Measurements from ENCODE around the gene TBC1D4.

TBC1D4 gene

DNA sequence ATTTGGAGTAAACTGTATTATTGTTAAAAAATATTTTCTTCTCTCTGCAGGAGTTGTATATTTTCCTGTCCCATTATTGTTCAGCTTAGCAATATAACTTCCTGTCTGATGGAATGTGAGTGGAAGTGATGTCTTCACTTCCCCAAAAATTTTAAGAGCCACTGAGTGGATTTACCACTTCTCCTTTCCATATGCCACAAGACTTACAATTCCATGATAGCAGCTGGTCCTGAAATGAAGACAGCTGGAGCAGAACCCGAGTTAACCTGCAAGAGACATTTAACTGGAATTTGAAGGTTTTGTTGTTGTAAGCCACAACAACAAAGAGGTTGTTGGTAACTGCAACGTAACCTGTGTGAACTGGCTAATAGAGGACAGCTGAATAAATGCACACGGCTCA is 23.4 kb upstream of the TBC1D4 start:
- H3K23ac ChIP-seq (ENCODE audit: low read length), result no peak overlapping the region
- no peak overlapping the region for H3K18ac ChIP-seq (ENCODE audit: low read length)
- no peak overlapping the region for H3K4me3 ChIP-seq (ENCODE audit: low read depth, low read length)
- H4K91ac ChIP-seq (ENCODE audit: low read depth, low read length), result no peak overlapping the region
- H2AFZ ChIP-seq (ENCODE audit: insufficient read depth, low read length, poor library complexity), result no peak overlapping the region
- no peaks in the 10 kb centered on the region for H3K4me1 ChIP-seq (ENCODE audit: control insufficient read depth in 1 of 2, insufficient read depth in 2 of 2, low read length in 2 of 2)
- no peak overlapping the region for H2BK5ac ChIP-seq (ENCODE audit: low read depth, low read length, poor library complexity)
- no peaks in the 10 kb centered on the region for H3K79me1 ChIP-seq (ENCODE audit: low read length)
- H3K9me3 ChIP-seq (ENCODE audit: insufficient read depth, low read depth, low read length), result no peaks in the 10 kb centered on the region
- no peak overlapping the region for H4K12ac ChIP-seq (ENCODE audit: low read depth, low read length)
- H3K27me3 ChIP-seq (ENCODE audit: insufficient read depth, low read length), result no peaks in the 10 kb centered on the region
- H3K14ac ChIP-seq (ENCODE audit: low read length), result no peak overlapping the region
- H3K4me2 ChIP-seq (ENCODE audit: low read length), result no peak overlapping the region
- no peak overlapping the region for H2BK12ac ChIP-seq (ENCODE audit: low read length)
- no peak overlapping the region for H2AK5ac ChIP-seq (ENCODE audit: low read length)
- H3K9ac ChIP-seq (ENCODE audit: low read length), result no peak overlapping the region
- no CpG with 5 or more reads among the region's 3 CpGs for WGBS (ENCODE audit: extremely low coverage, insufficient coverage, insufficient read length)
- no peak for DNase-seq
- no peak overlapping the region for H3K27ac ChIP-seq (ENCODE audit: low read depth, low read length)
- H3K4ac ChIP-seq (ENCODE audit: low read depth, low read length), result no peak overlapping the region
- no peak overlapping the region for H2BK120ac ChIP-seq (ENCODE audit: insufficient read depth, low read length, poor library complexity)
- no peaks in the 10 kb centered on the region for H3K36me3 ChIP-seq (ENCODE audit: control insufficient read depth in 1 of 2, insufficient read depth in 2 of 2, low read length in 2 of 2)
- no peak overlapping the region for H4K8ac ChIP-seq (ENCODE audit: low read depth, low read length)
- no peaks in the 10 kb centered on the region for H3K79me2 ChIP-seq (ENCODE audit: control insufficient read depth, insufficient read depth, low read length, poor library complexity)

DNA sequence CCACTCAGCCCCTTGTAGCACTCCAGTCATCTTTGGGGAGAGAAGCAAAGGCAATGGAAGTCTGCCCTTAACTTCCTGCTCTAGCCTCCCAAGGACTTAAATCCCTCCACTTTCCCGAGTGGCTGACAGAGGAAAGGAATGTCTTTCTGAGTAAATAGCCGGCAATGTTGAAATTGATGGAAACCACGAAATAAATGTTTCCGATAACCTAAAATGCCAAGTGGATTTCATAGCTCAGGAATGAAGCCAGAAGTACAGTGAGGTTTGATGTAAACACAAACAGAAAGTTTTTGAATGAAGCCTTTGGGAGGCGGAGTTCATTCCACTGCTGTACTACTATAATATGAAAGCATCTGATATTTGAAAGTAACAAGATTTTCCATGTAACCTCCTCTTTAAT is 14.0 kb upstream of the TBC1D4 start:
- no peak overlapping the region for H2BK120ac ChIP-seq (ENCODE audit: insufficient read depth, low read length, poor library complexity)
- no peak overlapping the region for H3K14ac ChIP-seq (ENCODE audit: low read length)
- no peak overlapping the region for H3K4ac ChIP-seq (ENCODE audit: low read depth, low read length)
- H3K79me1 ChIP-seq (ENCODE audit: low read length), result no peaks in the 10 kb centered on the region
- H3K27ac ChIP-seq (ENCODE audit: low read depth, low read length), result no peak overlapping the region
- no peaks in the 10 kb centered on the region for H3K79me2 ChIP-seq (ENCODE audit: control insufficient read depth, insufficient read depth, low read length, poor library complexity)
- WGBS (ENCODE audit: extremely low coverage, insufficient coverage, insufficient read length), result no CpG with 5 or more reads among the region's 5 CpGs
- no peak overlapping the region for H2BK5ac ChIP-seq (ENCODE audit: low read depth, low read length, poor library complexity)
- no peak overlapping the region for H2BK12ac ChIP-seq (ENCODE audit: low read length)
- no peaks in the 10 kb centered on the region for H3K4me1 ChIP-seq (ENCODE audit: control insufficient read depth in 1 of 2, insufficient read depth in 2 of 2, low read length in 2 of 2)
- H3K27me3 ChIP-seq (ENCODE audit: insufficient read depth, low read length), result no peaks in the 10 kb centered on the region
- H3K23ac ChIP-seq (ENCODE audit: low read length), result no peak overlapping the region
- no peaks in the 10 kb centered on the region for H3K9me3 ChIP-seq (ENCODE audit: insufficient read depth, low read depth, low read length)
- DNase-seq, result peak in 1 of 2 donors; percentile 73
- no peak overlapping the region for H4K12ac ChIP-seq (ENCODE audit: low read depth, low read length)
- H2AK5ac ChIP-seq (ENCODE audit: low read length), result no peak overlapping the region
- no peak overlapping the region for H4K91ac ChIP-seq (ENCODE audit: low read depth, low read length)
- H4K8ac ChIP-seq (ENCODE audit: low read depth, low read length), result no peak overlapping the region
- H3K18ac ChIP-seq (ENCODE audit: low read length), result no peak overlapping the region
- H3K36me3 ChIP-seq (ENCODE audit: control insufficient read depth in 1 of 2, insufficient read depth in 2 of 2, low read length in 2 of 2), result no peaks in the 10 kb centered on the region
- no peak overlapping the region for H3K4me3 ChIP-seq (ENCODE audit: low read depth, low read length)
- no peak overlapping the region for H3K9ac ChIP-seq (ENCODE audit: low read length)
- H3K4me2 ChIP-seq (ENCODE audit: low read length), result no peak overlapping the region
- H2AFZ ChIP-seq (ENCODE audit: insufficient read depth, low read length, poor library complexity), result no peak overlapping the region

DNA sequence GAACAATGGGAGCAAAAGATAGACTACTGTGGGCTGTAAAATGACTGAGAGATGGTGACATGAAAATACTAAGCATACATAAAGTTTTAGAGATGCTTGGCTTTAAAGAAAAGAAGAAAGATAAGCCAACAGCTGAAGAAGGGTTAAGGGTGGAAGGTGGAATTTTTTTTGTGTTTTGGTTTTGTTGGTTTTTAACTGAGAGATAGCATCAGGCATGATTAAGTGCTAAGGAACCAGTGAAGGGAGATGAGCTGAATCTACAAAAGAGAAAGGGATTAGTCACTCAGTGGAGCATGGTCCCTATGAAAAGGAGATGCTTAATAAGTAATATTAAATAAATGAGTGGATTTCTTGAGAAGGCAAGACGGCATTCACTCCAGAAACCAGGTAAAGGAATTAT is 12.5 kb upstream of the TBC1D4 start:
- H2AFZ ChIP-seq (ENCODE audit: insufficient read depth, low read length, poor library complexity), result no peak overlapping the region
- no peaks in the 10 kb centered on the region for H3K27me3 ChIP-seq (ENCODE audit: insufficient read depth, low read length)
- H3K27ac ChIP-seq (ENCODE audit: low read depth, low read length), result no peak overlapping the region
- no peak overlapping the region for H3K9ac ChIP-seq (ENCODE audit: low read length)
- DNase-seq, result peak; percentile 12 to 90
- no peak overlapping the region for H3K4me3 ChIP-seq (ENCODE audit: low read depth, low read length)
- WGBS (ENCODE audit: extremely low coverage, insufficient coverage, insufficient read length), result no CpG with 5 or more reads among the region's 1 CpG
- no peak overlapping the region for H2BK120ac ChIP-seq (ENCODE audit: insufficient read depth, low read length, poor library complexity)
- no peaks in the 10 kb centered on the region for H3K36me3 ChIP-seq (ENCODE audit: control insufficient read depth in 1 of 2, insufficient read depth in 2 of 2, low read length in 2 of 2)
- no peaks in the 10 kb centered on the region for H3K9me3 ChIP-seq (ENCODE audit: insufficient read depth, low read depth, low read length)
- no peak overlapping the region for H3K4ac ChIP-seq (ENCODE audit: low read depth, low read length)
- H2BK5ac ChIP-seq (ENCODE audit: low read depth, low read length, poor library complexity), result no peak overlapping the region
- no peak overlapping the region for H4K8ac ChIP-seq (ENCODE audit: low read depth, low read length)
- H4K91ac ChIP-seq (ENCODE audit: low read depth, low read length), result no peak overlapping the region
- no peaks in the 10 kb centered on the region for H3K4me1 ChIP-seq (ENCODE audit: control insufficient read depth in 1 of 2, insufficient read depth in 2 of 2, low read length in 2 of 2)
- no peaks in the 10 kb centered on the region for H3K79me2 ChIP-seq (ENCODE audit: control insufficient read depth, insufficient read depth, low read length, poor library complexity)
- no peak overlapping the region for H3K14ac ChIP-seq (ENCODE audit: low read length)
- H2BK12ac ChIP-seq (ENCODE audit: low read length), result no peak overlapping the region
- H3K23ac ChIP-seq (ENCODE audit: low read length), result no peak overlapping the region
- no peak overlapping the region for H4K12ac ChIP-seq (ENCODE audit: low read depth, low read length)
- no peak overlapping the region for H3K4me2 ChIP-seq (ENCODE audit: low read length)
- H2AK5ac ChIP-seq (ENCODE audit: low read length), result no peak overlapping the region
- H3K18ac ChIP-seq (ENCODE audit: low read length), result no peak overlapping the region
- H3K79me1 ChIP-seq (ENCODE audit: low read length), result no peaks in the 10 kb centered on the region

DNA sequence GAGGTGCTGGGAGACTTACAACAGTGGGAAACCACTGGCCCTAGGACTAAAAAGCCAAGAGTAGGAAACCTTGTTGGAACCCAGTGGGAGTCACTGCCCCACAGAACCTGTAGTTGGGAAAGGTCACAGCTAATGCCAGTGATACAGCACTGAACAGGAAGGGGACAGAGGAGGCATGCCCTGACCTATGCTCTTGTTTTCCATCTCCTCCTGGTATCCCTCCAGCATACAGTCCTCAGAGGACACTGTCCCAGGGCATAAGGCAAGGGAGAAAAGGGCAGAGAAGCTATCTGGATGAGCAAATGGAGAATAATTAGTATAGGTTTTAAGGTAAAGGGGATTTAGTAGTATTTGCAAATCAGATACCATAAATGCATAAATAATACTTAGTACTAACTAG is 11.2 kb upstream of the TBC1D4 start:
- Histone ChIP-seq H2AK5ac (ENCODE audit: low read length) (no peak overlapping the region), H3K23ac (ENCODE audit: low read length) (no peak overlapping the region), H3K79me2 (ENCODE audit: control insufficient read depth, insufficient read depth, low read length, poor library complexity) (no peaks in the 10 kb centered on the region), H2BK120ac (ENCODE audit: insufficient read depth, low read length, poor library complexity) (no peak overlapping the region), H3K79me1 (ENCODE audit: low read length) (no peaks in the 10 kb centered on the region), H4K91ac (ENCODE audit: low read depth, low read length) (no peak overlapping the region), H3K4me3 (ENCODE audit: low read depth, low read length) (no peak overlapping the region), H3K4ac (ENCODE audit: low read depth, low read length) (no peak overlapping the region), H2BK12ac (ENCODE audit: low read length) (no peak overlapping the region), H3K14ac (ENCODE audit: low read length) (no peak overlapping the region), H4K8ac (ENCODE audit: low read depth, low read length) (no peak overlapping the region), H4K12ac (ENCODE audit: low read depth, low read length) (no peak overlapping the region), H3K4me2 (ENCODE audit: low read length) (no peak overlapping the region), H3K9me3 (ENCODE audit: insufficient read depth, low read depth, low read length) (no peaks in the 10 kb centered on the region), H2BK5ac (ENCODE audit: low read depth, low read length, poor library complexity) (no peak overlapping the region), H2AFZ (ENCODE audit: insufficient read depth, low read length, poor library complexity) (no peak overlapping the region), H3K36me3 (ENCODE audit: control insufficient read depth in 1 of 2, insufficient read depth in 2 of 2, low read length in 2 of 2) (no peaks in the 10 kb centered on the region), H3K18ac (ENCODE audit: low read length) (no peak overlapping the region), H3K4me1 (ENCODE audit: control insufficient read depth in 1 of 2, insufficient read depth in 2 of 2, low read length in 2 of 2) (no peaks in the 10 kb centered on the region), H3K9ac (ENCODE audit: low read length) (no peak overlapping the region), H3K27ac (ENCODE audit: low read depth, low read length) (no peak overlapping the region), H3K27me3 (ENCODE audit: insufficient read depth, low read length) (no peaks in the 10 kb centered on the region)
- DNase-seq, result peak in 1 of 2 donors; percentile 29
